Stromal cell of bone marrow (primary cell): ENCODE data around the gene STRADA.

Experiments
- DNase-seq: peaks from one replicate; pipeline ENCODE4 v3.0.0-alpha.2; 2012; ENCODE audit warnings: low read depth

Gene STRADA

GRCh38 chr17:63700528-63701455 lies 40.8 kb downstream of the STRADA start:
- DNase-seq: no peak

GRCh38 chr17:63699638-63700527 lies 41.7 kb downstream of the STRADA start, which contains the start of gene LIMD2:
Gene LIMD2, minus strand, starts transcription at chr17:63700125. Its CDS starts 827 bp downstream, at chr17:63699298.
- no peak for DNase-seq

DNA sequence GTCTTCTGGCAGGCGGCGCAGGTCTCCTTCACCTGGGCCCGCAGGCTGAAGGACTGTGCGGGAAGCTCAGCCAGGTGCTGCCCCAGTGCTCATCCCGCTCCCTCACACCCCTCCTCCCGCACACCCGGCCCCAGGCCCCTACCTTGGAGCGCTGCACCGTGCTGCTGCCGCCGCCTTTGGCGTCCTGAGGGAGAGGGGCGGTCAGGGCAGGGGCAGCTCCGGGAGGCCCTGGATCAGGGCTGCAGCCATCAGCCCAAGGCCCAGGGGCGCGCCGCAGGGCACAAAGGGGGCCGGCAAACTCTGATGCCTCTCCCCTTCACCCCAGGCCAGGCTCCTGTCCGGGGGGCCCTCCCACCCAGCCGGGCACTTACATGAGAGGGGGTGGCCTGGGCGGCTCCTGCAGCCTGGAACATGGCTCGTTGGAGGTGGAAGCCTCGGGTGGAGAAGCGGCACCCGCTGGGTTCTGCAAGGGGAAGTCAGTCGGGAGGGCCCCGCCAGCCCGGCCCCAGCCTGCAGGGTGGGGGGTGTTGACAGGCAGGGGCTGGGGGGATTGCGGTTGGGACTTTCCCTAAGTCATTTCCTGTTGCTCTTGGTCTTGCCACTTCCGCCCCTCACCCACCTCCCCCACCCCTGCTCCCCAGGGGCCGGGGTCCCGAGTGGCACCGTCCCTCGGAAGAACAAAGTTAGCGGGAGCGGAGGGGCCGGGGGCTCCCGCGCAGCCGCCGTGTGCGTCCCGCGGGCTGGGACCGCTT lies 42.5 kb downstream of the STRADA start:
- DNase-seq: no peak

- no peak for DNase-seq
These were observed 43.2 kb downstream of the STRADA start for GRCh38 chr17:63698381-63698885.

- DNase-seq: no peak
These were observed 44.0 kb downstream of the STRADA start for GRCh38 chr17:63697341-63698286.

DNA sequence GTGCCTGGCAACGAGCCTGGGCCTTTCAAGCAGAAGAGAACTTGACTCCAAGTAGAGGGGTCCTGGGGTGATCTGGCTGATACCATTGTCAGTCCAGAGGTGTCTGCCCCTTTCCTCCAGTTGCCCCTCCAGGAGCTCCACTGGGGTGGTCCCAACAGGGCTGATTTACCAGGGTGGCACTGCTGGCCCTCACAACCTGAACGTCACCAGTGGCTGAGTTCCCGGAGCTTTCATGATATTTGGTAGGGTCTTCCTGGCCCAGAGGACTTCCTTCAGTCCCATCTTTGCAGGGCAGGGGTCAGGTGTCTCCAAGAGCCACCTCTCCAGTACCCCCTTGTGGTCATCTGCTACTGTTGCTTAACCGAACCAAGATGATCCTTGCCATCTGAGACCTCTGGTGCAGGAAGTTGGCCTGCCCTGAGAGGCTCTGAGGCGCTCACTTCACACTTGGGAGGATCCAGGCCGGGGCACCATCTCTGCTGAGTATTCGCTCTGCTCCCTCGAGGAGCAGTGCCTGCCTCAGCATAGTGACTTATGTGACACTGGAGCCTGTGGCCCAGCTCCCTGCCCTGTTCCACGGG lies 45.1 kb downstream of the STRADA start:
- DNase-seq: no peak

DNA sequence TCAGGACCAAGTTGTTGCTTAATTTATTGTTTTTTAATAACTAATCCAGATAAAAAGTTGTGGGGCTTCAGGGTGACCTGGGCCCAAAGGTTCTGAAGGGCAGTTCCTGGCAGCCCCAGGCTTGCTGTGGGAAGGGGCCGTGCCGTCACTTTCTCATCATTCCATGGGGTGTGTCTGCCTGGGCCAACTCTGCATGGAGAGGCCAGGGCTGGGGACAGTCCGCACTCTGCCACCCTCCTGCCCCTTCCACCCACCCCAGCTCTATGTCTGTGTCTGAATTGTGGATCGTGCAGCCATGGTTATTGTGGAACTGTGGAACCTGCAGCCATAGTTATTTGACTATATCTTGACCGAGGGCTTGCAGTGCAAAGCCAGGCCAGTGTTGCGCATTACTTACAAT lies 45.7 kb downstream of the STRADA start:
- DNase-seq: no peak

GRCh38 chr17:63694950-63695773 lies 46.4 kb downstream of the STRADA start:
- no peak for DNase-seq

GRCh38 chr17:63694229-63694949 lies 47.2 kb downstream of the STRADA start:
- no peak for DNase-seq

DNA sequence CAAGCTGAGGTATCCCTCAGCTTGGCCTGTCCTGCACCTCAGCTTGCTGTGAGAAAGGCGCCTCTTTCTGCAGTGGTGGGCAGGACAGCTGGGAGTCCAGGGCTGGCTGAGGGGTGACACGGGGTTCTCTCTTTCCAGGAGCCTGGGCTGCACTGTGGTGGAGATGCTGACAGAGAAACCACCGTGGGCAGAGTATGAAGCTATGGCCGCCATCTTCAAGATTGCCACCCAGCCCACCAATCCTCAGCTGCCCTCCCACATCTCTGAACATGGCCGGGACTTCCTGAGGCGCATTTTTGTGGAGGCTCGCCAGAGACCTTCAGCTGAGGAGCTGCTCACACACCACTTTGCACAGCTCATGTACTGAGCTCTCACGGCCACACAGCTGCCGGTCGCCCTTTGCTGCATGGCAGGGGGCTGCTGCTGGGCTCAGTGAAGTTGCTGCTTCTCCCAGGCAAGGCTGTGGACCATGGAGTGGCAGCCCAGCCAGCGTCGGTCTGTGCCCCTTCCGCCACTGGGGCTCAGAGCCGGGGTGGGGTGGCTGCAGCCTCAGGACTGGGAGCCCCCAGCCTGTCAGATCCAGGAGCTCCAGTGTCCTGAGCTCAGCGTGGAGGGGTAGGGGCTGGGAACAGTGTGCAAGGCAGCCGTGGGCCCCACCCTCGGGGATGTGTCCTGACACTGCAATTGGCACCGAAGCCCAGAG lies 48.0 kb downstream of the STRADA start:
- DNase-seq: no peak

GRCh38 chr17:63692195-63692816 lies 49.3 kb downstream of the STRADA start:
- DNase-seq: no peak

- no peak for DNase-seq
These were observed 52.1 kb downstream of the STRADA start for GRCh38 chr17:63689479-63689878.

DNA sequence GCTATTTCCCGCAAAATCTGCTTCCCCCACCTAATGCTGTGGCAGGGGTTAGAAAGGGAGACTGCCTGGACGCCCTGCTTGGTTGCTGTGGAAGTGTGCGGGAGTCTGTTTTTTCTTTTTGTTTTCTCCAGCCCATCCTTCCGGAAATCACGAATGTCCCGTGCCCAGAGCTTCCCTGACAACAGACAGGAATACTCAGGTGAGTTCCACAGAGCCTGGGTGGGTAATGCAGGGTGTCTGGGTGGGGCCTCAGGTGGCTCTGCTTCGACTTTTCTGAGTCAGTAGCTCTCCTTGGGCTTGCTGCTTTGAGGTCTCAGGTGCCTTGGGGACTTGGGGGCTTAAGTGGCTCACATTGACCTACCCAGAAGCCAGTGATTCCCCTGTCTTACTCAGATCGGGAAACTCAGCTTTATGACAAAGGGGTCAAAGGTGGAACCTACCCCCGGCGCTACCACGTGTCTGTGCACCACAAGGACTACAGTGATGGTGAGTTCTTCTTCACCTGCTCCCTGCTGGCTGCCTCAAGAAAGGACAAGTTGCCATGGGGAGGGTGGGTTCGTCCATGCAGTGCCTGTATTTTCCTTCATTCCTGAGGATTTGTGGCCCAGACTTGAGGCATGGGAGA lies 53.1 kb downstream of the STRADA start:
- no peak for DNase-seq

DNA sequence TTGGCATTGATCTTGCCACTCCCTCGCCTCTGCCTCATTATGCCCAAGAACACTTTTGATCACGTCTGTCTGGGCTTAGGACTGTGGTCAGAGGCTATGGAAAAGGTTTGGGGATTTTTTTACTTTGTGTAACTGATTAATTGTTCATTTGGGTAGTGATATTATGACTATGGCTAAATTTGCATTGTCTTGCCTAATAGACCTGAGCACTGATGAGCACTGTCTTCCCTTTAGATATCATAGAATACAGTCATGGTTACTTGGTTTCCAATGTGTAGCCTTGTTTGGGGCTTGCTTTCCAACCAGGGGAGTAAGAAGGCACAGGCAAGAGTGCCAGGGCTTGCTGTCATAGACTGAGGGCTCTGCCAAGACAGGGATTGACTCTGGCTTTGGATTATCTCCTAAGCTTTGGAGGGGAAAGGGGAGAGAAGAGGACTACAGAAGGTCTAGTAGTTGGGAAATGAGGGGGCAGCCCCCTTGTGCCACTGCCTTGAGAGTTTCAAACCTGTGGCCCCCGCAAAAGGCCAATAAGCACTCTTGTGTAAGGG lies 55.4 kb downstream of the STRADA start:
- no peak for DNase-seq

GRCh38 chr17:63685578-63685977 lies 56.0 kb downstream of the STRADA start:
- no peak for DNase-seq

DNA sequence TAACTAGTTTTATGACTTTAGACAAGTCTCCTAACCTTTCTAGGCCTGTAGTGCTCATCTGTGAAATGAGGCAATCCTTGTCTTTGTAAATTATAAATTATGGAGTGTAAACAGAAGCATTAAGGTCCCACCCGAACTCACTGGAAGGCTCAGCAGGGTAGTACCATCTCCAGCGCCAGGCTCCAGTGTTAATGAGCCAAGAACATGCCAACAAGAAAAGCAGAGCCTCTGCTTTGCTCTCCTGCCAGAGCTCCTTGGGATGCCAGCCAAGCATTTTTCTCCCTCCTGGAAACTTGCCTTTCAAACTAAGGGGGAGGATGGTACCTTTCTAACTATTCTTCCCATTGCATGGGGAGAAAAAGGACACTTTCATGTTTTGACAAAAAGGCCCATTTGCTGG lies 56.6 kb downstream of the STRADA start:
- no peak for DNase-seq

DNA sequence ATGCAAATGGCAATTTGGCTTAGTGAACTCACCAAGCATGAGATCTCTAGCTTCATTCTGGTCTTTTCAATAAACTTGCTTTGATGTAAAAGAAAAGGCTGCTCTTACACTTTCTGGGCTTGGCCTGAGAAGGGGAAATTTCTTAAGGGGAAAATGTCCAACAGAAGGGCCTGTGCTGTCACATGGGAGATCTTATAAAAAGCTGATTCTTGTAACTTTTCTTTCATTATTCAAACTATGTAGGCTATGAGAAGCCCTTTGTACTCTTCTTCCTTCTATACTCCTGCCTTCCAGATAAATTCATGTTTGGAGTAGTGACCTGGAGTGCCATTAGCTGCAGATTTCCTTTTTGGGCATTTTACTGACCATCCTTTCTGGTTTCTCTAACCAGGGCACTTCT lies 58.6 kb downstream of the STRADA start:
- DNase-seq: no peak
